Astrocyte (in vitro differentiated cells and primary cell): ENCODE data around the gene EXOSC6. TPM values are rescaled to one million over a fixed set of nuclear protein-coding genes. Genes with fewer than 3 reads are reported as not detected.

Source experiments
- DNase-seq: peaks from one replicate; pipeline ENCODE4 v3.0.0-alpha.2; 2010; ENCODE audit warnings: low read depth
- FAIRE-seq: peaks from 2 replicates; lab custom pipeline; 2011; peaks lifted over from hg19 to GRCh38; lab: Jason Lieb, UNC
- H2AFZ ChIP-seq: 2 replicates; pipeline ENCODE4 v1.6.0; 2012; ENCODE audit warnings: low read depth, low read length, inconsistent platforms
- H3K27ac ChIP-seq: 2 replicates; pipeline ENCODE4 v1.5.1; 2011; ENCODE audit warnings: low read depth, low read length, inconsistent platforms
- H3K27me3 ChIP-seq: 2 replicates; pipeline ENCODE4 v1.6.0; 2011; ENCODE audit warnings: low read length, inconsistent platforms; ENCODE audit not compliant: insufficient read depth
- H3K36me3 ChIP-seq: 2 replicates; pipeline ENCODE4 v1.5.1; 2011; ENCODE audit warnings: low read length, inconsistent platforms; ENCODE audit not compliant: insufficient read depth
- H3K4me1 ChIP-seq: 2 replicates; pipeline ENCODE4 v1.5.1; 2011; ENCODE audit warnings: low read length, inconsistent platforms; ENCODE audit not compliant: insufficient read depth
- H3K4me2 ChIP-seq: 2 replicates; pipeline ENCODE4 v1.6.0; 2012; ENCODE audit warnings: low read length, inconsistent platforms
- H3K4me3 ChIP-seq: 2 replicates; pipeline ENCODE4 v1.5.1; 2011; ENCODE audit warnings: low read depth, mild to moderate bottlenecking, low read length, inconsistent platforms; ENCODE audit not compliant: insufficient read depth
- H3K79me2 ChIP-seq: 2 replicates; pipeline ENCODE4 v1.6.0; 2012; ENCODE audit warnings: mild to moderate bottlenecking, low read length, inconsistent platforms; ENCODE audit not compliant: insufficient read depth
- H3K9ac ChIP-seq: 2 replicates; pipeline ENCODE4 v1.6.0; 2012; ENCODE audit warnings: mild to moderate bottlenecking, low read length, inconsistent platforms
- H3K9me3 ChIP-seq: 2 replicates; pipeline ENCODE4 v1.5.1; 2012; ENCODE audit warnings: low read depth, mild to moderate bottlenecking, low read length, inconsistent platforms; ENCODE audit not compliant: insufficient read depth
- H4K20me1 ChIP-seq: 2 replicates; pipeline ENCODE4 v1.6.0; 2012; ENCODE audit warnings: low read length, inconsistent platforms; ENCODE audit not compliant: insufficient read depth
- H3K27ac Mint-ChIP-seq: one replicate; pipeline ENCODE4 v1.8.0; 2021; ENCODE audit warnings: mild to moderate bottlenecking, mixed read lengths; ENCODE audit not compliant: unreplicated experiment
- H3K27me3 Mint-ChIP-seq: one replicate; pipeline ENCODE4 v1.8.0; 2021; ENCODE audit warnings: low read depth, mixed read lengths; ENCODE audit not compliant: unreplicated experiment
- H3K36me3 Mint-ChIP-seq: one replicate; pipeline ENCODE4 v1.8.0; 2021; ENCODE audit warnings: low read depth, mixed read lengths; ENCODE audit not compliant: unreplicated experiment
- H3K4me1 Mint-ChIP-seq: one replicate; pipeline ENCODE4 v1.8.0; 2021; ENCODE audit warnings: low read depth, mixed read lengths; ENCODE audit not compliant: unreplicated experiment
- H3K4me3 Mint-ChIP-seq: one replicate; pipeline ENCODE4 v1.8.0; 2021; ENCODE audit warnings: mild to moderate bottlenecking, moderate library complexity, mixed read lengths; ENCODE audit not compliant: unreplicated experiment
- H3K9me3 Mint-ChIP-seq: one replicate; pipeline ENCODE4 v1.8.0; 2021; ENCODE audit warnings: mild to moderate bottlenecking, mixed read lengths; ENCODE audit not compliant: unreplicated experiment
- CTCF ChIP-seq: IDR thresholded peaks from 2 replicates; pipeline ENCODE4 v1.5.1; 2011; ENCODE audit warnings: low read depth, mild to moderate bottlenecking, inconsistent platforms, low read length, moderate library complexity; ENCODE audit not compliant: insufficient read depth
- EZH2 ChIP-seq: IDR thresholded peaks from 2 replicates; pipeline ENCODE4 v1.6.1; 2012; ENCODE audit warnings: mild to moderate bottlenecking, low read length, inconsistent platforms; ENCODE audit not compliant: insufficient read depth
- total RNA-seq: library from RNA; stranded (reverse); gene quantifications from 2 replicates; pipeline ENCODE4 v1.2.1, GENCODE V29; 2021

EXOSC6 gene
- total RNA-seq, 1 donor from 2014 or later: 49.5 TPM

- Histone ChIP-seq H2AFZ (no peak overlapping the region), H3K79me2 (peaks cover 4% of the 10 kb centered on the region), H3K27me3 (no peaks in the 10 kb centered on the region), H3K9me3 (no peaks in the 10 kb centered on the region), H3K4me2 (no peak overlapping the region), H3K9ac (no peak overlapping the region), H3K36me3 (peaks cover 49% of the 10 kb centered on the region), H3K27ac (no peak overlapping the region), H3K4me3 (no peak overlapping the region), H3K4me1 (peaks cover 12% of the 10 kb centered on the region), H4K20me1 (peaks cover 44% of the 10 kb centered on the region)
- Mint-ChIP-seq H3K27me3 (no peaks in the 10 kb centered on the region), H3K36me3 (peaks cover 36% of the 10 kb centered on the region), H3K4me1 (no peaks in the 10 kb centered on the region), H3K9me3 (no peaks in the 10 kb centered on the region), H3K27ac (peak overlapping the region; percentile 38), H3K4me3 (no peak overlapping the region)
- TF ChIP-seq EZH2 (no peak), CTCF (no peak)
- FAIRE-seq (no peak), DNase-seq (no peak)
Observed at GRCh38 chr16:70258065-70258464, 6.3 kb upstream of the EXOSC6 start.

DNA sequence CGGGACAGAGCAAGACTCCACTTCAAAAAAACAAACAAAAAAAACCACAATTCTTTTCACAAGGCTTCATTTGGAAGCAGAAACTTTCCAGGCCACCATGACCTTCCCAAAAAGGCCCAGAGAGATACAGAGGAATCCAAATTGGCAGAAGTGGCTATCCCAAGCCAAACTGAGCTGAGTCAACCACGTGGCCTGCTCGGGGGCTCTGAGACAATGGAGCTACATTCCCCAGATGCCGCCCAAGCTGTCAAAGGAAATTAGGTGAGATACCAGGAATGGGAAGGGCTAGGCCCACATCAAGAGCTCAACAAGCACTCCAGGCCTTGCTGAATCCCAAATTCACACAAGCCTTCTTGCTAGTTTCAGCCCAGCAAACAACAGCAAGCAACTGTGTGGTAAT, 5.7 kb upstream of the EXOSC6 start:
- no peak for FAIRE-seq
- H4K20me1 ChIP-seq: peaks cover 50% of the 10 kb centered on the region
- Mint-ChIP-seq H3K4me3 (no peak overlapping the region), H3K27ac (no peak overlapping the region), H3K36me3 (peaks cover 32% of the 10 kb centered on the region), H3K27me3 (no peaks in the 10 kb centered on the region), H3K4me1 (no peaks in the 10 kb centered on the region), H3K9me3 (no peaks in the 10 kb centered on the region)
- no peak for TF ChIP-seq CTCF
- TF ChIP-seq EZH2: no peak
- H3K27ac ChIP-seq: no peak overlapping the region
- H3K27me3 ChIP-seq: no peaks in the 10 kb centered on the region
- no peak overlapping the region for H3K4me2 ChIP-seq
- no peaks in the 10 kb centered on the region for H3K9me3 ChIP-seq
- H3K79me2 ChIP-seq: peaks cover 4% of the 10 kb centered on the region
- no peak overlapping the region for H3K4me3 ChIP-seq
- no peak overlapping the region for H3K9ac ChIP-seq
- H2AFZ ChIP-seq: no peak overlapping the region
- peak; percentile 23 for DNase-seq
- H3K36me3 ChIP-seq: peaks cover 50% of the 10 kb centered on the region
- H3K4me1 ChIP-seq: peaks cover 12% of the 10 kb centered on the region

- H3K4me1 Mint-ChIP-seq: no peaks in the 10 kb centered on the region
- H3K4me2 ChIP-seq: no peak overlapping the region
- no peak overlapping the region for H2AFZ ChIP-seq
- no peaks in the 10 kb centered on the region for H3K9me3 ChIP-seq
- H3K79me2 ChIP-seq: peaks cover 12% of the 10 kb centered on the region
- H3K4me3 Mint-ChIP-seq: no peak overlapping the region
- no peak overlapping the region for H3K27ac ChIP-seq
- FAIRE-seq: no peak
- TF ChIP-seq CTCF (no peak), EZH2 (no peak)
- peaks cover 12% of the 10 kb centered on the region for H3K4me1 ChIP-seq
- H3K36me3 ChIP-seq: peaks cover 44% of the 10 kb centered on the region
- H3K9me3 Mint-ChIP-seq: no peaks in the 10 kb centered on the region
- no peak overlapping the region for H3K4me3 ChIP-seq
- DNase-seq: no peak
- H3K36me3 Mint-ChIP-seq: peaks cover 27% of the 10 kb centered on the region
- peaks cover 50% of the 10 kb centered on the region for H4K20me1 ChIP-seq
- H3K27me3 Mint-ChIP-seq: no peaks in the 10 kb centered on the region
- H3K27ac Mint-ChIP-seq: no peak overlapping the region
- no peaks in the 10 kb centered on the region for H3K27me3 ChIP-seq
- no peak overlapping the region for H3K9ac ChIP-seq
Observed at GRCh38 chr16:70255574-70255973, 3.8 kb upstream of the EXOSC6 start.
